Testis (tissue), 3 donors: Measurements from ENCODE around the gene MLH3. TPM values are rescaled to one million over a fixed set of nuclear protein-coding genes. Genes with fewer than 3 reads are reported as not detected.

Experiments
- DNase-seq: peaks from one replicate; pipeline ENCODE4 v3.0.0-alpha.2; 2019
- H3K27ac ChIP-seq, 2 donors: fragments of 200-600 bp; sonication (generic); one replicate each; pipeline ENCODE4 v1.5.1; 2019
- H3K27me3 ChIP-seq: fragments of 200-600 bp; sonication (generic); one replicate; pipeline ENCODE4 v1.5.1; 2019
- H3K36me3 ChIP-seq: fragments of 200-600 bp; sonication (generic); one replicate; pipeline ENCODE4 v1.5.1; 2017; ENCODE audit warnings: low read depth; ENCODE audit errors: missing control alignments
- H3K4me1 ChIP-seq: fragments of 200-600 bp; sonication (generic); one replicate; pipeline ENCODE4 v1.5.1; 2019
- H3K4me3 ChIP-seq, 2 donors: fragments of 200-600 bp; sonication (generic); one replicate each; pipeline ENCODE4 v1.5.1; 2017 to 2019
- H3K9me3 ChIP-seq: fragments of 200-600 bp; sonication (generic); one replicate; pipeline ENCODE4 v1.5.1; 2017
- POLR2A ChIP-seq: fragments of 450-650 bp; IDR thresholded peaks from one replicate; pipeline ENCODE4 v1.6.1; 2017; ENCODE audit warnings: antibody characterized with exemption, mild to moderate bottlenecking, moderate library complexity
- WGBS, 2 donors: methylation state at CpG; one replicate each; pipeline ENCODE4 v1.1.5; 2018; 5-methylcytosine and 5-hydroxymethylcytosine counted together
- intact Hi-C: fragments of 100-400 bp; cut with DNase I; formaldehyde crosslinking; loops from one replicate; pipeline ENCODE4 v1.15.1; 2023; ENCODE audit warnings: low total_unique reads
- polyA plus RNA-seq: library from polyadenylated mRNA; stranded (reverse); fragments of 350-450 nt; fragmentation: Illumina TruSeq; extraction: RNeasy Lipid Tissue Mini Kit (QIAGEN cat#74804); gene quantifications from one replicate; pipeline ENCODE4 v1.2.3, GENCODE V29; 2014; ENCODE audit warnings: low read depth, low replicate concordance; ENCODE audit not compliant: insufficient read depth
- total RNA-seq, 2 donors: library from RNA; depleted of rRNA; stranded (reverse); fragments of >200 nt; gene quantifications; one replicate each; pipeline ENCODE4 v1.2.3, GENCODE V29; 2016
- TF ChIP-seq, protein P1 (sequence below), 3 experiments: fragments of 450-650 bp in 2 of 3; fragments of 200-600 bp in 1 of 3; sonication (generic) in 1 of 3; IDR thresholded peaks; one replicate each; pipeline ENCODE4 v1.5.1; 2016 to 2019; ENCODE audit warnings: antibody characterized with exemption in 3 of 3, mild to moderate bottlenecking in 2 of 3, moderate library complexity in 1 of 3

MLH3 gene
- total and polyA plus RNA-seq, 3 donors from 2014 or later, result 21.5 to 36.2 (median 31.8) TPM

DNA sequence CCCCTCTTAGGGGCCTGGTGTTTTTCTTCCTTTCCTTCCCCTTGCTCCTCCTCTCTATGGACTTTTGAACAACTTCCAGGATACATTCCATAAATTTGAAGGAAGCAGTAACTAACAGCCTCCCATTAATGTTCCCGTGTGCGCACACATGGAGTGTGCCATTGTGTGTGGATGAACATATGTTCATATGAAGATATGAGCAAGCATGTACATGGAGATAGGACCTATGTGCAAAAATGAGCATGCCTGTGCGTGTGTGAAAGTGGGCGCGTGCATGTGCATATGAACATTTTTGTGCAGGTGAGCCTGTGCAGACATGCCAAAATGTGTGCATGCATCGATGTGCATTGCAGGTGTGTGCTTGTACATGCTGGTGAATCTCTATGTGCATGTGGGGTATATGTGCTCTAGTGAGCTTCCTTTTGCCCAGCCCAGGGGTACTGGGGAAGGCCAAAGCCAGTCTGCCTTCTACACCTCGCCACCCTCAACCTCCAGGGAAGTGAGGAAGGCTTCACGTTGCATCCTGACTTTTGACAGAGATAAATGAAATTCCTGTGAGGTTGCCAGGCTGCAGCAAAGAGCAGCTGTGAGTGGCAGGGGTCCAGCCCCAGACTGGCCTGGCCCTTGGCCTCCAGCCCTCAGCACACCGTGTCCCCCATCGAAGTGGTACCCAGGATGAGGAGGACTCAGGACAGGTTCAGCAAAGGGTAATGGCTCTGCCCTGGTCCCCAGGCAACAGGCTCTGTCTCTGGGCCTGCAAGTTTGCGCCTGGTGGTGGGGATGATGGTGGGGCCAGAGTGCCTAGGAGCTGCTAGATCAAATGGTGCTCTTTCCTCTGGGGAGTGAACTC, 74.8 kb downstream of the MLH3 start:
- no peak for TF ChIP-seq POLR2A
- Histone ChIP-seq H3K4me1 (no peaks in the 10 kb centered on the region), H3K9me3 (no peaks in the 10 kb centered on the region), H3K4me3 (no peak overlapping the region), H3K27ac (no peak overlapping the region), H3K36me3 (no peaks in the 10 kb centered on the region), H3K27me3 (no peaks in the 10 kb centered on the region)
- DNase-seq, result no peak
- intact Hi-C loops, result no loop called here
- 83 to 84% methylated on average over 7 to 11 of the region's 11 CpGs for WGBS, 2 donors

DNA sequence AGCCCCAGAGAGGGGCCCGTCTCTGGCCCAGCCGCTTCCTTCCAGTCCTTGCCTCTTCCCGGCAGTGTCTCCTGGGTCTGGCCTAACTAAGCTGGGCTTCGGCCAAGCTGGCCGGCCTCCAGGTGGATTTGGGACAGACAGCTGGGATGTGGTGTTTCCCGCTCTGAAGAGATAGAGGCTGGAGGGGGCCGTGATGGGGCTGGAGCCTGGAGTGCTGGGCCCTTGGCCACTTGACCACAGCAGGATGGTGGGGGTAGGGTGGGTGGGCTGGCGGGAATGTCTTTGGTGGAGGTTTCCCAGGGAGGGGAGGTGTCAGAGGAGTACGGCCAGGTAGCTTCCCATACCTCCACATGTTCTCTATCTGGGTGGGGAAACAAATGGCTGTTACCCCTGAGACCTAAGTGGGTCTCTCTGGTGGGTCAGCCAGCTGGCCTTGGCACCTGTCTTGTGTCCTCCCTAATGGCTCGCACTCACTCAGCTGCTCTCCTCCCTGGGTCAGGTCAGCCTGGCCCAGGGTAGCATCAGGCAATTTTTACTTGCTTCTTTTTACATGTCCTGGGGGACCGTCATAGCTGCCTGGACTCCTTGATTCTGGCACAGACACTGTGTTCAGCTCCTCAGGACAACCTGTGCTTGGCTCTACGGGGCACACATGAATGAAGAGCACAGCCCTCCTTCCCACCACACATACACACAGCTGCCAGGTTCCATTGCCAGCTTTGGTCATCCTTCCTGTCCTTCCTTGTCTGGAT, 76.0 kb downstream of the MLH3 start:
- no peak overlapping the region for H3K27ac ChIP-seq

DNA sequence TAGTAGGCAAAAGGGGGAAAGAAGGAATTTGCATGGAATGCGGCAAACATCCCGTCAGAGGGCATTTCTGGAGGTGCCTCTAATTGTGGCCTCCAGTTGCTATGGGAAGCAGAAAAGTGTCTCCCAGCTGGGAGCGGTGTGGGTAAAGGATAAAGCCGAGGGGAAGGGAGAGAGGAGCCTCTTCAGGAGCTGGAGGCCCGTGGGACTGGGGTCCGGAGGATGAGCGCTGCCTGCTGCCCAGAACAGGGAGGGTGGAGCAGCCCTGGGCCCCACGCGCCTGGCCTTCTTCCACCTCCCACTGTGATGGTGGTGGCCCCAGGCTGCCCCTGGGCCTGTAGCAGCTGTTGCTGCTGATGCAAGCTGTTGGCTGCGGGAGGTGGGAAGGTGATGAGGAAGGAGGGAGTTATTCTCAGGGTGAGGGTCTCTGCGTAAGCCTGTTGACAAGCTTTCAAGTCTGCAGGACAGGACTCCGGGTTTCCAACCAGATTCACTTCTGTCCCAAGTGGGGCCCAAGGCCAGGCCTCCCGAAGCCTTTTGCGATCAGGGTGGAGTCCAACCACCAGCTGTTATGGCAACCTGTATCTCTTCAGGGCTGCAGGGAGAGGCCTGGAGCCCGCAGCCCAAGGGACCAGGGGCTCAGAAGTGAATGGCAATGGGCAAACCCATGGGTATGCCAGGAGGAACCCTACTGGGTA, 76.8 kb downstream of the MLH3 start:
- Histone ChIP-seq H3K36me3 (no peaks in the 10 kb centered on the region), H3K4me1 (no peaks in the 10 kb centered on the region), H3K27ac (no peak overlapping the region), H3K27me3 (no peaks in the 10 kb centered on the region), H3K4me3 (no peak overlapping the region), H3K9me3 (no peaks in the 10 kb centered on the region)
- intact Hi-C loops, result no loop called here
- DNase-seq, result no peak
- WGBS, 2 donors, result 70 to 82% methylated on average over 8 to 15 of the region's 15 CpGs
- TF ChIP-seq, protein P1, sequence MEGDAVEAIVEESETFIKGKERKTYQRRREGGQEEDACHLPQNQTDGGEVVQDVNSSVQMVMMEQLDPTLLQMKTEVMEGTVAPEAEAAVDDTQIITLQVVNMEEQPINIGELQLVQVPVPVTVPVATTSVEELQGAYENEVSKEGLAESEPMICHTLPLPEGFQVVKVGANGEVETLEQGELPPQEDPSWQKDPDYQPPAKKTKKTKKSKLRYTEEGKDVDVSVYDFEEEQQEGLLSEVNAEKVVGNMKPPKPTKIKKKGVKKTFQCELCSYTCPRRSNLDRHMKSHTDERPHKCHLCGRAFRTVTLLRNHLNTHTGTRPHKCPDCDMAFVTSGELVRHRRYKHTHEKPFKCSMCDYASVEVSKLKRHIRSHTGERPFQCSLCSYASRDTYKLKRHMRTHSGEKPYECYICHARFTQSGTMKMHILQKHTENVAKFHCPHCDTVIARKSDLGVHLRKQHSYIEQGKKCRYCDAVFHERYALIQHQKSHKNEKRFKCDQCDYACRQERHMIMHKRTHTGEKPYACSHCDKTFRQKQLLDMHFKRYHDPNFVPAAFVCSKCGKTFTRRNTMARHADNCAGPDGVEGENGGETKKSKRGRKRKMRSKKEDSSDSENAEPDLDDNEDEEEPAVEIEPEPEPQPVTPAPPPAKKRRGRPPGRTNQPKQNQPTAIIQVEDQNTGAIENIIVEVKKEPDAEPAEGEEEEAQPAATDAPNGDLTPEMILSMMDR (IDR thresholded peaks at IDR 0.05), result no peak
- TF ChIP-seq POLR2A, result no peak

More for the DNA sequence above, 76.0 kb downstream of the MLH3 start:
- Histone ChIP-seq H3K4me1 (no peaks in the 10 kb centered on the region), H3K36me3 (no peaks in the 10 kb centered on the region), H3K9me3 (no peaks in the 10 kb centered on the region), H3K4me3 (no peak overlapping the region), H3K27me3 (no peaks in the 10 kb centered on the region)
- intact Hi-C loops, result no loop called here
- 52 to 58% methylated on average over 12 of the region's 12 CpGs for WGBS, 2 donors
- TF ChIP-seq POLR2A, result no peak
- TF ChIP-seq, protein P1 (IDR thresholded peaks at IDR 0.05), result no peak
- DNase-seq, result peak; percentile 86

DNA sequence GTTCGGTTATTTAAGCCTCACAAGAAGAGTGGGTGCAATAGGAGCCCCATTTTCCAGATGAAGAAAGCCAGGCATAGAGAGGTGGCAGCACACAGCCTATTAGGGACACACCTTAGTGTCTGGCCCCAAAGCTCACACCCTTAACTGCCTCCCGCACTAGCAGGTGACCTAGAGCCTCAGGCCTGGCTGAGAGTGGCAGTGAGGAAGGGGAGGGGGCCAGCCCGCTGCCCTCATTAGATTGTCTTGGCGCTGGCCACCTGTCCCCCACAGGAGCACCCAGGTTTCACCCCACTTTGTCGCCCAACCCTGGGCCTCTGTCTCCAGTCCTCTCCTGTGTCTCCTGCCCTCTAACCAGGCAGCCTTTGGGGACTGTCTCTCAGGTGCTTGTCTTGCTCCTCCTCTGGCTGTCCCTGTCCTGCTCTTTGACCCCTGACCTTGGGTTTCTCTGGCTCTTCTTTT, 77.3 kb downstream of the MLH3 start:
- no peak overlapping the region for H3K4me3 ChIP-seq
- 92 to 93% methylated on average over 5 of the region's 5 CpGs for WGBS, 2 donors
- no peaks in the 10 kb centered on the region for H3K9me3 ChIP-seq
- H3K4me1 ChIP-seq, result no peaks in the 10 kb centered on the region
- TF ChIP-seq, protein P1 (IDR thresholded peaks at IDR 0.05), result no peak
- TF ChIP-seq POLR2A, result no peak
- no peak overlapping the region for H3K27ac ChIP-seq
- H3K27me3 ChIP-seq, result no peaks in the 10 kb centered on the region
- intact Hi-C loops, result no loop called here
- DNase-seq, result no peak
- no peaks in the 10 kb centered on the region for H3K36me3 ChIP-seq
